Measurements from ENCODE around the gene RGS7.
A peak's percentile ranks its signal among the peaks of the same experiment; 100 is the strongest.
"Not testable (repeated sequence)": the region's sequence is repeated elsewhere in the genome, so short reads cannot be mapped to it uniquely, and the experiment has no call there.

The RGS7 gene

GRCh38 chr1:240895424-240895823 is 461.6 kb downstream of the RGS7 start:
- DNase-seq = not testable (repeated sequence)

GRCh38 chr1:240888787-240889048 is 468.3 kb downstream of the RGS7 start:
- no peak for DNase-seq

GRCh38 chr1:240888039-240888786 is 468.8 kb downstream of the RGS7 start:
- peak in 1 of 2 donors; percentile 1 for DNase-seq

- DNase-seq = no peak
Observed at GRCh38 chr1:240883490-240883889, 473.5 kb downstream of the RGS7 start.

GRCh38 chr1:240882656-240883308 is 474.2 kb downstream of the RGS7 start:
- not testable (repeated sequence) for DNase-seq

GRCh38 chr1:240878631-240879030 is 478.4 kb downstream of the RGS7 start:
- DNase-seq = no peak

- no peak for DNase-seq
Observed at GRCh38 chr1:240877605-240878004, 479.4 kb downstream of the RGS7 start.

- no peak for DNase-seq
Observed at GRCh38 chr1:240876071-240876470, 480.9 kb downstream of the RGS7 start.

- no peak for DNase-seq
Observed at GRCh38 chr1:240869071-240869470, 487.9 kb downstream of the RGS7 start.

GRCh38 chr1:240866724-240867123 is 490.3 kb downstream of the RGS7 start:
- DNase-seq = no peak

GRCh38 chr1:240860023-240860422 is 497.0 kb downstream of the RGS7 start:
- DNase-seq = no peak

- DNase-seq = no peak
Observed at GRCh38 chr1:240854367-240854766, 502.6 kb downstream of the RGS7 start.

- DNase-seq = no peak
Observed at GRCh38 chr1:240847325-240847724, 509.7 kb downstream of the RGS7 start.

- DNase-seq = no peak
Observed at GRCh38 chr1:240844486-240844885, 512.5 kb downstream of the RGS7 start.

- DNase-seq = no peak
Observed at GRCh38 chr1:240843798-240844197, 513.2 kb downstream of the RGS7 start.

- DNase-seq = no peak
Observed at GRCh38 chr1:240836271-240836670, 520.7 kb downstream of the RGS7 start.

- no peak for DNase-seq
Observed at GRCh38 chr1:240835291-240835690, 521.7 kb downstream of the RGS7 start.

GRCh38 chr1:240833075-240833474 is 523.9 kb downstream of the RGS7 start:
- DNase-seq = no peak

GRCh38 chr1:240831922-240832321 is 525.1 kb downstream of the RGS7 start:
- no peak for DNase-seq

GRCh38 chr1:240831191-240831631 is 525.8 kb downstream of the RGS7 start:
- no peak for DNase-seq

- DNase-seq = no peak
Observed at GRCh38 chr1:240829487-240829886, 527.5 kb downstream of the RGS7 start.

- no peak for DNase-seq
Observed at GRCh38 chr1:240827786-240828185, 529.2 kb downstream of the RGS7 start.

- DNase-seq = no peak
Observed at GRCh38 chr1:240824238-240824637, 532.8 kb downstream of the RGS7 start.

- no peak for DNase-seq
Observed at GRCh38 chr1:240823357-240823756, 533.6 kb downstream of the RGS7 start.

- DNase-seq = no peak
Observed at GRCh38 chr1:240821925-240822324, 535.1 kb downstream of the RGS7 start.
